Measurements from ENCODE around the gene KIAA1671. TPM values are rescaled to one million over a fixed set of nuclear protein-coding genes. Genes with fewer than 3 reads are reported as not detected.
"Not testable (repeated sequence)": the region's sequence is repeated elsewhere in the genome, so short reads cannot be mapped to it uniquely, and the experiment has no call there.

Gene KIAA1671
- total and polyA plus RNA-seq, 2 donors: 4.1 to 8.0 TPM

- H3K36me3 ChIP-seq (ENCODE audit: control insufficient read depth in 2 of 2, insufficient read depth in 2 of 2, low read length in 1 of 2); H3K4me3 ChIP-seq (ENCODE audit: low read length in 2 of 2); H3K27ac ChIP-seq (ENCODE audit: low read depth in 1 of 2, low read length in 1 of 2); H3K4me1 ChIP-seq (ENCODE audit: control insufficient read depth in 2 of 2, insufficient read depth in 2 of 2, low read length in 2 of 2); DNase-seq (ENCODE audit: low read depth in 6 of 9, low spot score in 9 of 9); H3K9me3 ChIP-seq (ENCODE audit: control insufficient read depth in 2 of 2, insufficient read depth in 1 of 2, low read length in 1 of 2): not testable (repeated sequence)
- H3K27me3 ChIP-seq (ENCODE audit: control insufficient read depth in 2 of 2, insufficient read depth in 1 of 2, low read length in 1 of 2): peaks cover 0 to 19% of the 10 kb centered on the region in 2 donors
- 76% methylated on average over 9 of the region's 9 CpGs for WGBS
Measured at GRCh38 chr22:25238058-25238457, 285.5 kb downstream of the KIAA1671 start.

Other genes with a start within 250 kb of the KIAA1671 start
- 0.14 TPM for gene PIWIL3, start 178.0 kb upstream of the KIAA1671 start, total RNA-seq
- gene PIWIL3, start 178.0 kb upstream of the KIAA1671 start, polyA plus RNA-seq: 0.05 TPM
- gene SGSM1, start 146.5 kb upstream of the KIAA1671 start, total RNA-seq: 0.38 TPM
- gene SGSM1, start 146.5 kb upstream of the KIAA1671 start, polyA plus RNA-seq: 0.71 TPM
- gene LHFPL7, start 6.0 kb upstream of the KIAA1671 start, total RNA-seq: not detected
- 0.18 TPM for gene LHFPL7, start 6.0 kb upstream of the KIAA1671 start, polyA plus RNA-seq
- 0.09 TPM for gene CRYBB3, start 247.1 kb downstream of the KIAA1671 start, total RNA-seq
- gene CRYBB3, start 247.1 kb downstream of the KIAA1671 start, polyA plus RNA-seq: 1.2 TPM

All from thymus (tissue), 11 donors.